ENCODE results near the gene CREB5. TPM values are rescaled to one million over a fixed set of nuclear protein-coding genes. Genes with fewer than 3 reads are reported as not detected.
"Not testable (repeated sequence)": the region's sequence is repeated elsewhere in the genome, so short reads cannot be mapped to it uniquely, and the experiment has no call there.

CREB5 gene
- total RNA-seq, 1 experiment from 2014 or later = 19.2 TPM

- no peak for DNase-seq
- Mint-ChIP-seq H3K27ac (ENCODE audit: unreplicated experiment) (no peak overlapping the region), H3K36me3 (ENCODE audit: insufficient read depth, unreplicated experiment) (no peaks in the 10 kb centered on the region), H3K27me3 (ENCODE audit: unreplicated experiment) (peaks cover 7% of the 10 kb centered on the region), H3K4me3 (ENCODE audit: low read depth, unreplicated experiment) (no peak overlapping the region), H3K4me1 (ENCODE audit: low read depth, unreplicated experiment) (peaks cover 12% of the 10 kb centered on the region), H3K9me3 (ENCODE audit: low read depth, unreplicated experiment) (no peaks in the 10 kb centered on the region)
- no TSS peak for BruUV-seq (replicated peaks)
- CTCF ChIA-PET = interaction anchor here (0.9 to 2.2 kb wide), 2 partner anchors 14 to 62 kb away, joined by 5 to 7 read pairs; no protein-coding TSS in a partner anchor
- TF ChIP-seq CTCF (IDR thresholded peaks at IDR 0.05; ENCODE audit: unreplicated experiment) = no peak
- intact Hi-C loops (cut with micrococcal nuclease; ENCODE audit: unreplicated experiment) = no loop called here
Observed at GRCh38 chr7:28549998-28550397, 137.7 kb downstream of the CREB5 start.

DNA sequence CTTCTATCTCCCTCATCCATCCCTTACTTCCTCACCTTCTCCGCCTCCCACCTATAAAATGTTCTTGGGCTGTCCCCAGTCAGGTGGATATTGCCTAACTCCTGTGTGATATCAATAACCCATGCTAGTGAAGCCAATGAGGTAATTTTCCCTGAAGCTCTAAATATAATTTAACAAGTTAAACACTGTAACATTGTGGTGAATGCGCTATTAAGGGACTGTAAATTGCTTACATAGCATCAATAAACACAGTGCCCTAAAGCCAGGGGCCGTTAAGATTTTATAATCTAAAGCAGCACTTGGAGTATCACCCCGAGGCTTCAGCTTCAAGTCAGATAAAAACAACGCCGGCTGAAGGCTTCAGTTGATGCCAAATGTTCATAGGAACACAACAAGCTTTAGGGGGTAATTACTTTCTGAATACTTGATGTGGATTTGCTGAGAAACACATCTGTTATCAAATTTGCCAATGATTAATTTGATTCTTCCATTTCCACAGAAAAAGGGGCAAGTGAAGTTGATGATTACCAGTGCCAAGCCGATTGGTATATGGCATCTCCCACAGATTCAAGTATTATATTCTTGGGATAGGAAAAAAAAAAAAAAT lies 138.4 kb downstream of the CREB5 start:
- no peaks in the 10 kb centered on the region for H3K9me3 Mint-ChIP-seq (ENCODE audit: low read depth, unreplicated experiment)
- no peak for DNase-seq
- H3K27me3 Mint-ChIP-seq (ENCODE audit: unreplicated experiment) = peaks cover 7% of the 10 kb centered on the region
- no peak overlapping the region for H3K4me3 Mint-ChIP-seq (ENCODE audit: low read depth, unreplicated experiment)
- TF ChIP-seq CTCF (IDR thresholded peaks at IDR 0.05; ENCODE audit: unreplicated experiment) = no peak
- H3K27ac Mint-ChIP-seq (ENCODE audit: unreplicated experiment) = no peak overlapping the region
- no peaks in the 10 kb centered on the region for H3K36me3 Mint-ChIP-seq (ENCODE audit: insufficient read depth, unreplicated experiment)
- intact Hi-C loops (cut with micrococcal nuclease; ENCODE audit: unreplicated experiment) = no loop called here
- CTCF ChIA-PET = interaction anchor here (0.6 to 2.2 kb wide), 3 partner anchors 14 to 62 kb away, joined by 3 to 7 read pairs (median 5); no protein-coding TSS in a partner anchor
- peaks cover 17% of the 10 kb centered on the region for H3K4me1 Mint-ChIP-seq (ENCODE audit: low read depth, unreplicated experiment)
- BruUV-seq (replicated peaks) = no TSS peak

DNA sequence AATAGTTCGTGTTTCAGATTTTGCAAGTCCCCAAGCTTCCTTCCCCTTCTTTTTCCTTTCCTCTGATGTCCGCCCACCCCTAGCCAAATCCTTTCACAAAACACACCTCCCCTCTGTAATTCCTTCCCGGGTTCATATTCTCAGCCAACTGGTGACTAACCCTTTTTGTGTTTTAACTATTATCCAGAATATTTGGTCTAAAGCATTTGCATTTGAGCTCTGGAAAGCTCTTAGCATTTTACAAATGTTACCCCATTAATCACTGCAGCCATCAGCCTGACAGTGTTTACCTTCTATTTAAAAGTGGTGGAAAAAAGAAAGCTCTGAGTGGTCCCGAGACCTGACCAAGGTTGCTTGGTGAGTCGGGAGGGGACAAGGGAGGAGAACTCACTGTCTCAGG lies 139.0 kb downstream of the CREB5 start:
- peaks cover 7% of the 10 kb centered on the region for H3K27me3 Mint-ChIP-seq (ENCODE audit: unreplicated experiment)
- no peak for TF ChIP-seq CTCF (IDR thresholded peaks at IDR 0.05; ENCODE audit: unreplicated experiment)
- intact Hi-C loops (cut with micrococcal nuclease; ENCODE audit: unreplicated experiment) = no loop called here
- H3K4me3 Mint-ChIP-seq (ENCODE audit: low read depth, unreplicated experiment) = no peak overlapping the region
- H3K4me1 Mint-ChIP-seq (ENCODE audit: low read depth, unreplicated experiment) = peaks cover 18% of the 10 kb centered on the region
- CTCF ChIA-PET = interaction anchor here (0.6 to 2.2 kb wide), 3 partner anchors 15 to 60 kb away, joined by 3 to 7 read pairs (median 7); no protein-coding TSS in a partner anchor
- no peaks in the 10 kb centered on the region for H3K9me3 Mint-ChIP-seq (ENCODE audit: low read depth, unreplicated experiment)
- no TSS peak for BruUV-seq (replicated peaks)
- H3K27ac Mint-ChIP-seq (ENCODE audit: unreplicated experiment) = no peak overlapping the region
- no peak for DNase-seq
- no peaks in the 10 kb centered on the region for H3K36me3 Mint-ChIP-seq (ENCODE audit: insufficient read depth, unreplicated experiment)

DNA sequence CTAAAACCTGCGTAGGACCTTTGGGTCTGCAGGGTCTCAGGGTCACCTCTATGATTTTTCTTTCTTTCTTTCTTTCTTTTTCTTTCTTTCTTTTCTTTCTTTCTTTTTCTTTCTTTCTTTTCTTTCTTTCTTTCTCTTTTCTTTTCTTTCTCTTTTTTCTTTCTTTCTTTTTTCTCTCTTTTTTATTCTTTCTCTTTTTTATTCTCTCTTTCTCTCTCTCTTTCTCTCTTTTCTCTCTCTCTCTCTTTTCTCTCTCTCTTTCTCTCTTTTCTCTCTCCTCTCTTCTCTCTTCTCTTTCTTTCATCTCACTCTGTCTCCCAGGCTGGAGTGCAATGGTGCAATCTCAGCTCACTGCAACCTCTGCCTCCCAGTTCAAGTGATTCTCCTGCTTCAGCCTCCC lies 139.4 kb downstream of the CREB5 start:
- H3K9me3 Mint-ChIP-seq (ENCODE audit: low read depth, unreplicated experiment); H3K27ac Mint-ChIP-seq (ENCODE audit: unreplicated experiment); BruUV-seq (replicated peaks); DNase-seq; H3K4me3 Mint-ChIP-seq (ENCODE audit: low read depth, unreplicated experiment); intact Hi-C loops (cut with micrococcal nuclease; ENCODE audit: unreplicated experiment); H3K36me3 Mint-ChIP-seq (ENCODE audit: insufficient read depth, unreplicated experiment); H3K27me3 Mint-ChIP-seq (ENCODE audit: unreplicated experiment): not testable (repeated sequence)
- CTCF ChIA-PET = interaction anchor here (0.9 to 2.2 kb wide), 2 partner anchors 15 to 22 kb away, joined by 7 read pairs; no protein-coding TSS in a partner anchor
- H3K4me1 Mint-ChIP-seq (ENCODE audit: low read depth, unreplicated experiment) = peaks cover 23% of the 10 kb centered on the region

Data from Calu3 (cell line).